ENCODE data around the gene RAB21.

DNA sequence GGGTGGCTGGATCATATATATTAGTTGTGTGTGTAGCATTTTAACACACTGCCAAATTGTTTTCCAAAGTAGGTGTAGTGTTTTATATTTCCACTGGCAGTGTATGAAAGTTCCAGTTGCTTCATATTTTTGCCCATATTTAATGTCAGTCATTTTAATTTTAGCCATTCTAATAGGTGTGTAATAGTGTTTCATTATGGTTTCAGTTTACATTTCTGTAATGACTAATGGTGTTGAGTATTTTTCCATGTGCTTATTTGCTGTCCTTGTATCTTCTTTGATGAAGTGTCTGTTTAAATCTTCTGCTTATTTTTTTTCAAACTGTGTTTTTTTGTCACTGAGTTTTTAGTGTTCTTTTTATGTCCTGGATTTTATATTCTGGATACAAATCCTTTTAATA lies 93.5 kb downstream of the RAB21 start:
- TF ChIP-seq CTCF (conservative IDR thresholded peaks at IDR 0.05; ENCODE audit: low read depth, low read length), result no peak
- no peak for TF ChIP-seq EZH2 (IDR thresholded peaks at IDR 0.05; ENCODE audit: low read length, unreplicated experiment)

All from PC-3 (cell line).